Lower lobe of right lung (tissue), 2 donors: Measurements from ENCODE around the gene RAD51B. TPM values are rescaled to one million over a fixed set of nuclear protein-coding genes. Genes with fewer than 3 reads are reported as not detected.

Experiments used
- ATAC-seq, 2 donors: fragments of 200-7000 bp; cut with Tn5 transposase; one replicate each; pipeline ENCODE4 v1.9.1; 2020 to 2022; ENCODE audit warnings: mild to moderate bottlenecking in 2 of 2, moderate library complexity in 2 of 2
- DNase-seq: peaks from one replicate; pipeline ENCODE4 v3.0.0-alpha.2; 2020
- H3K27ac ChIP-seq: fragments of 200-600 bp; one replicate; pipeline ENCODE4 v1.8.0; 2022
- H3K27me3 ChIP-seq: fragments of 200-600 bp; one replicate; pipeline ENCODE4 v1.8.0; 2022; ENCODE audit warnings: low read depth
- H3K36me3 ChIP-seq: fragments of 200-600 bp; one replicate; pipeline ENCODE4 v1.8.0; 2022; ENCODE audit warnings: mild to moderate bottlenecking
- H3K4me1 ChIP-seq: fragments of 200-600 bp; one replicate; pipeline ENCODE4 v1.8.0; 2022
- H3K4me3 ChIP-seq: fragments of 200-600 bp; one replicate; pipeline ENCODE4 v1.8.0; 2022; ENCODE audit warnings: mild to moderate bottlenecking
- H3K9me3 ChIP-seq: fragments of 200-600 bp; one replicate; pipeline ENCODE4 v1.8.0; 2022
- intact Hi-C: fragments of 100-400 bp; cut with DNase I; formaldehyde crosslinking; loops from one replicate; pipeline ENCODE4 v1.11.0; 2022
- total RNA-seq: library from RNA; stranded (reverse); fragmentation: NEBNext Ultra II Directional; extraction: Animal tissue kit (Norgen Biotek cat#: 25700); gene quantifications from one replicate; pipeline ENCODE4 v1.2.1, GENCODE V29; 2021
- TF ChIP-seq, protein P1 (sequence below): fragments of 200-600 bp; IDR thresholded peaks from one replicate; pipeline ENCODE4 v1.8.0; 2022; ENCODE audit warnings: antibody characterized with exemption, mild to moderate bottlenecking
- donor health status: DM: no; HTN: yes; CAD: no; lungs with severe emphysema.

The RAD51B gene
- total RNA-seq, 1 donor from 2014 or later = 22.2 TPM

DNA sequence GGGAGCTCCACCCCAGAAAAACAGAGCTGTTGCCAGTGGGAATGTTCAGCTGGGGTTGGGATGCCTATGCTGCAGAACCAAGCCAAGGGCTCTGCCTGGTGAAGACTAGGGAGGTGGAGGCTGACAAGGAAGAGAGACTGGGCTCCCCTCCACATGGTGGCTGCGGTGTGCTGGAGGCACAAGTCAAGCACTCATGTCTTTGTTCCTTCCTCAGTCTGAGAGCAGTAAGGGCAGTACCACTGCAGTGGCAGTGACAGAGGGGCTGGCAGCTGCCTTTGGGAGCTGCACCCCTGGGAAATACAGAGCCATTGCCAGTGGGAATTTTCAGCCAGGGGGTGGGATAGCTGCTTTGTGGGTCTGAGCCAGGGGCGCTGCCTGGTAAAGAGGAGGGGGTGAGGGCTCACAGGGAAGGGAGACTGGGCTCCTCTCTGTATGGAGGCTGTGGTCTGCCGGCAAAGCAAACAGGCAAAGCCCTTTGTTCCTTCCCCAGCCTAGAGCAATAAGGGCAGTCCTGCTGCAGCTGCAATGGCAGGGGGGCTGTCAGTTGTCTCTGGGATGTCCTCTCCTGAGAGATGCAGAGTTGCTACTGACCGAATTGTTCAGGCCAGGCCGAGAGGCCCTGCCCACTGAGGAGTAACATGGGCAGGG is 255.9 kb downstream of the RAD51B start:
- H3K27me3 ChIP-seq = no peaks in the 10 kb centered on the region
- no peaks in the 10 kb centered on the region for H3K36me3 ChIP-seq
- DNase-seq = no peak
- intact Hi-C loops = no loop called here
- H3K27ac ChIP-seq = no peak overlapping the region
- no peak for ATAC-seq
- peaks cover 7% of the 10 kb centered on the region for H3K9me3 ChIP-seq
- TF ChIP-seq, protein P1, sequence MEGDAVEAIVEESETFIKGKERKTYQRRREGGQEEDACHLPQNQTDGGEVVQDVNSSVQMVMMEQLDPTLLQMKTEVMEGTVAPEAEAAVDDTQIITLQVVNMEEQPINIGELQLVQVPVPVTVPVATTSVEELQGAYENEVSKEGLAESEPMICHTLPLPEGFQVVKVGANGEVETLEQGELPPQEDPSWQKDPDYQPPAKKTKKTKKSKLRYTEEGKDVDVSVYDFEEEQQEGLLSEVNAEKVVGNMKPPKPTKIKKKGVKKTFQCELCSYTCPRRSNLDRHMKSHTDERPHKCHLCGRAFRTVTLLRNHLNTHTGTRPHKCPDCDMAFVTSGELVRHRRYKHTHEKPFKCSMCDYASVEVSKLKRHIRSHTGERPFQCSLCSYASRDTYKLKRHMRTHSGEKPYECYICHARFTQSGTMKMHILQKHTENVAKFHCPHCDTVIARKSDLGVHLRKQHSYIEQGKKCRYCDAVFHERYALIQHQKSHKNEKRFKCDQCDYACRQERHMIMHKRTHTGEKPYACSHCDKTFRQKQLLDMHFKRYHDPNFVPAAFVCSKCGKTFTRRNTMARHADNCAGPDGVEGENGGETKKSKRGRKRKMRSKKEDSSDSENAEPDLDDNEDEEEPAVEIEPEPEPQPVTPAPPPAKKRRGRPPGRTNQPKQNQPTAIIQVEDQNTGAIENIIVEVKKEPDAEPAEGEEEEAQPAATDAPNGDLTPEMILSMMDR = no peak
- H3K4me1 ChIP-seq = no peaks in the 10 kb centered on the region
- no peak overlapping the region for H3K4me3 ChIP-seq

DNA sequence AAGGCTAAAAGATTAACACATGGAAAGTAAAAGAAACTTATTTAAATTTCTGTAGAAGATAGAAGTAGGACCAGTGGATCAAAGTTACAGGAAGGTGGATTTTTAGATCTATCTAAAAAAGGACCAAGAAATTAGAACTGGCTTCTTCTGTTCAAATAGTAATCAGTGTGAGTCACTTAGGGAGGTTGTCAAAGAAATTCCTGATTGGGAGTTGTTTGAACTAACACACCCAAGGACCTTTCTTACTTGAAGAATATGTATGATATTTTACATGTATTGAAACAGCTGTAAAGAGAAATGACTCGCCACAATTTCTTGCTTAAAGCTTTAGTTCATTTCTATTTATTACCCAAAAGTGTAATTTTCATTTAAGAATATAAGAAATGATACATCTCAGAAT is 256.9 kb downstream of the RAD51B start:
- no peaks in the 10 kb centered on the region for H3K36me3 ChIP-seq
- H3K4me3 ChIP-seq = no peak overlapping the region
- H3K4me1 ChIP-seq = peaks cover 2% of the 10 kb centered on the region
- H3K27ac ChIP-seq = no peak overlapping the region
- intact Hi-C loops = no loop called here
- DNase-seq (no peak), ATAC-seq (no peak)
- H3K27me3 ChIP-seq = no peaks in the 10 kb centered on the region
- H3K9me3 ChIP-seq = peaks cover 6% of the 10 kb centered on the region
- TF ChIP-seq, protein P1 = no peak

DNA sequence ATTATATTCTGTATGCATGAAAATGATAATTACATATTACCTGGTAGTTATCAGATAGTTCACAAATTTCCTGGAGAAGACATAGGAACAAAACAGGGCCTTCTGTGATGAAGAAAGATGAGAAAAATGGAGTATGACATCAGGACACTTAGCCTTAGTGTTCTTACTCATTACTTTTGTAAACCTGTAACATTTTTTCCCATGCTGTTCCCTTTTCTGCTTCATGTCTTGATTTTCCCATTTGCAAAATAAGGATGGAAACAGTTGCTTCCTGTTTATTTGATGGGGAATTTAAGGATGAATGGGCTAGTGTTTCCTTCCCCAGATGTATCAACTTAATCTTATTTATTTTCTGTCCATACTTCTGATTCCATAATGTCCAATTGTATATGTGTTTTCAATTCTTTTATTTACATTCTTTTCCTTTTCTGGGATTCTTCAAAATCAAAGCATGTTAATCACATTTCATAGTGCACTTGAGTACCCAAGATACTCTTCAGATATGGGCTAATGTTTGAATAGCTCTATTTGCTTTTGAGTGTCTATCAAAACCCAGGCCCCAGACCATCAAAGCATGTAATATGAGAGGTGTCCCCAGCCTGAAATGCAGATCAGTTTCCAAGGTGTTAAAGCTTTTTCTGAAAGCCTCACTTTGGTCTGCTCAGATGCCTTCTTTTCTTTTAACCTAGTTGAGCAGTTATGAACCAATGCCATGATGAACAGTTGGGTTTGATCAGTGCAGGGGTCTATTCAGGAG is 260.5 kb downstream of the RAD51B start:
- DNase-seq (no peak), ATAC-seq (peak in 1 of 2 donors; percentile 21)
- TF ChIP-seq, protein P1 = no peak

DNA sequence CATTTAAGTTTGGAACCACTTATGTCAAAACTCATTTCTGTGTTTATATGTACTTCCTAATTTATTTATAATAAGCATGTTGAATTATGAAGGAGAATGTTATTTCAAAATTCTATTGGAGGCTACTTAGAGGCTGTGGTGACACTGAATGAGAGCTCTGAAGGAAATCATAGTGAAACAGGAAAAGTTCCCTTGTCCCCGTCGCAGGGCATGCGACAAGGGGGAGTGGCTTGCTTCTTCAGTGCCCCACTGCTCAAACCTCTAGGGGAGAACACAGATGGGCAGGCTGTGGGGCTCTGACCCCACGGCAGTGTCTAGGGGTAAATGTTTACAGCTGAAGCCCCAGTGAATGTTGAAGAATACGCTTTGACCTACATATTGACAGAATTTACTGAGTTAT is 261.9 kb downstream of the RAD51B start:
- ATAC-seq (no peak), DNase-seq (no peak)
- no peaks in the 10 kb centered on the region for H3K27me3 ChIP-seq
- TF ChIP-seq, protein P1 = no peak
- no peaks in the 10 kb centered on the region for H3K36me3 ChIP-seq
- no peak overlapping the region for H3K27ac ChIP-seq
- H3K4me1 ChIP-seq = peaks cover 7% of the 10 kb centered on the region
- intact Hi-C loops = no loop called here
- H3K9me3 ChIP-seq = no peaks in the 10 kb centered on the region
- H3K4me3 ChIP-seq = no peak overlapping the region

More for the DNA sequence above, 260.5 kb downstream of the RAD51B start:
- Histone ChIP-seq H3K4me1 (peaks cover 7% of the 10 kb centered on the region), H3K27ac (no peak overlapping the region), H3K36me3 (no peaks in the 10 kb centered on the region), H3K9me3 (no peaks in the 10 kb centered on the region), H3K27me3 (no peaks in the 10 kb centered on the region), H3K4me3 (no peak overlapping the region)
- intact Hi-C loops = no loop called here

DNA sequence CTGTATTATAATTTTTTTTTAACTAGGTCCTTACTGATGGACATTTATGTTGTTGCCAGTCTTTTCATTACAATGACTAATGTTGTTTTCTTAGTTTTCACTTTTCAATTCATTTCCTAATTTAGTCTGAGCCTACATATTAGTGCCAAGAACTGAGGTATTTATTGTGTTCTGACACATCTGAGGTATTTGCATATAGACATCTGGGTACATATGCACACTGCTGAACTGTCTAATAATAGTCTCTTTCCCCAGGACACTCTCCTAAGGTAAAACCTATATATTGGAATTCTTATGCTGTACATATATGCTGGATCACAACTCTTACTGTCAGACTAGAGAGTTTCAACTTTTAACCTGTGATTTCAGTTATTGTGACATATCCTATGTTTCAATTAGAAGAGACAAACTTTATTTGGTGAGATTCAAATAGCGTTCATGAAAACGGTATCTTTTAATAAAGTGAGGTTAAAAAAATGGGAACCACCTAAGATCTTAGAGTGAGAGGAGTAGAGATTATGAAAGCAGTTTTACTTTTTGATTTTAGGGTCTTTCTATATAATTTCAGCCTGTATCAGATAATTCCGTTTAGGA is 263.2 kb downstream of the RAD51B start:
- DNase-seq (no peak), ATAC-seq (no peak)
- Histone ChIP-seq H3K36me3 (no peaks in the 10 kb centered on the region), H3K9me3 (no peaks in the 10 kb centered on the region), H3K4me1 (peaks cover 7% of the 10 kb centered on the region), H3K4me3 (no peak overlapping the region), H3K27ac (no peak overlapping the region), H3K27me3 (no peaks in the 10 kb centered on the region)
- TF ChIP-seq, protein P1 = no peak
- intact Hi-C loops = no loop called here
